Stimulated activated CD8-positive, alpha-beta memory T cell treated with anti-CD3 and anti-CD28 coated beads, Interleukin-7, amount 100 ng/mL, for 24 hours (primary cell): ENCODE measurements around the gene KCNT1.

Experiments used
- DNase-seq: peaks from one replicate; pipeline ENCODE4 v3.0.0-alpha.2; 2020; ENCODE audit warnings: low read depth

Gene KCNT1

DNA sequence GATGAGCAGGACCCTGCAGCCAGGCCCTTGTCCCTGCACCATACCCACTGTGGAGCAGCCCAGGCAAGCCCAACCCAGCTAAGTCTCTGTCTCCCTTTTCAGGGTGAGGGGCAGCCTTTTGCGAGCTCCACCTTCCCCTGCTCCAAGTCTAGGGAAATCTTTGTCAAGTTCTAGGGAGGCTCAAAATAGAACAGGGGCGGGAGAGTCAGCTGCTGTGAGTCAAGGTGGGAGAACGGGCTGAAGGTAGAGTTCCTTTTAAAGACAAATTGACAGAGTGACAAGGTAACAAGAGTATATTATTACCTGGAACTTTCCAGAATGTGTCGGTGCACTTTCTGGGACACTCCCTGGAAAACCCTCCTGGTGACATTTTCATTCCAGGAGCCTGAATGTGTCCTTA, 64.7 kb downstream of the KCNT1 start:
- DNase-seq, result no peak

GRCh38 chr9:135768516-135769218, 66.7 kb downstream of the KCNT1 start:
- no peak for DNase-seq

DNA sequence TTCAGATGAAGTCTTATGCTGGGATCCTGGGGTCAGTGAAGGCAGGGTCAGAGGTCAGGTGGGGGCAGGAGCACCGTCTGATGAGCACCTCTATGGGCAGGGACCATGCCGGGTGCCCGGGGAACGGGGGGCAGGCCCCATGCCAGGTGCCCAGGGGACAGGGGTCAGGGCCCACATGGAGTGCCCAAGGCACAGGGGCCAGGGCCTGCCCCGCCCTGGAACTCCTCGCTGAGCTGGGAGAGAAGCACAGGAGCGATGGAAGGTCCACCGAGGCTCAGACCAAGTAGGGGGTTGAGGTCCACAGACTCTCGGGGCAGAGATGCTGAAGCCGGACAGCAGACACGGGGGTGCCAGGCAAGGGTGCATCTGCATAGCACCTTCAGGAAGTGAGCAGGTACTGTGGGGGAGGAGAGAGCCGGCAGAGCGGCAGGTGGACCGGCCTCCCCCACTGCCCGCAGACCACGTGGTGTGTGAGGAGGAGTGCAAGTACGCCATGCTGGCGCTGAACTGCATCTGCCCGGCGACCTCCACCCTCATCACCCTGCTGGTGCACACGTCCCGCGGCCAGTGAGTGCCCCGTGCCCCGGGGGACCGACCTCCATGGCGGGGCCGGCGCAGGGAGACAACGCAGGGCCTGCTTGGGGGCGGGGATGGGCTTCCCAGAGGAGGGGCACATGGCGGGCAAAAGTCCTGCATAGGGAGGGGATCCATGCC, 67.7 kb downstream of the KCNT1 start:
- DNase-seq, result no peak

DNA sequence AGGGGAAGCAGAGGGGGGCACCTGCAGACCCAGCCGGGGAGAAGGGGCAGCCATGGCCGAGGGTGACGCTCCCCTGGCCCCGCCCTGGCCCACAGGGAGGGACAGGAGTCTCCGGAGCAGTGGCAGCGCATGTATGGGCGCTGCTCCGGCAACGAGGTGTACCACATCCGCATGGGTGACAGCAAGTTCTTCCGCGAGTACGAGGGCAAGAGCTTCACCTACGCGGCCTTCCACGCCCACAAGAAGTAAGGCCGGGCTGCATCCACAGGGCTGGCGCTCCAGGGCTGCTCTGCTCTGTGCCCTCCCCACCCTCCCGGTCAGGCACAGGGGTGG, 68.2 kb downstream of the KCNT1 start:
- DNase-seq, result no peak

DNA sequence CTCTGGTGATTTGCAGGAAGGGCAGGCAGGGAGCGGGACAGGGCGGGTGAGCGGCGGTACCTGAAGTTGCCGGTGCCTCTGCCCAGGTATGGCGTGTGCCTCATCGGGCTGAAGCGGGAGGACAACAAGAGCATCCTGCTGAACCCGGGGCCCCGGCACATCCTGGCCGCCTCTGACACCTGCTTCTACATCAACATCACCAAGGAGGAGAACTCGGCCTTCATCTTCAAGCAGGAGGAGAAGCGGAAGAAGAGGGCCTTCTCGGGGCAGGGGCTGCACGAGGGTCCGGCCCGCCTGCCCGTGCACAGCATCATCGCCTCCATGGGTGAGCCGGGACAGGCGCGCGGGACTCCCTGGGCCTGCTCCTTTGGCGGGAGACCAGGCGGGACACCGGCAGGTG, 68.8 kb downstream of the KCNT1 start:
- no peak for DNase-seq

DNA sequence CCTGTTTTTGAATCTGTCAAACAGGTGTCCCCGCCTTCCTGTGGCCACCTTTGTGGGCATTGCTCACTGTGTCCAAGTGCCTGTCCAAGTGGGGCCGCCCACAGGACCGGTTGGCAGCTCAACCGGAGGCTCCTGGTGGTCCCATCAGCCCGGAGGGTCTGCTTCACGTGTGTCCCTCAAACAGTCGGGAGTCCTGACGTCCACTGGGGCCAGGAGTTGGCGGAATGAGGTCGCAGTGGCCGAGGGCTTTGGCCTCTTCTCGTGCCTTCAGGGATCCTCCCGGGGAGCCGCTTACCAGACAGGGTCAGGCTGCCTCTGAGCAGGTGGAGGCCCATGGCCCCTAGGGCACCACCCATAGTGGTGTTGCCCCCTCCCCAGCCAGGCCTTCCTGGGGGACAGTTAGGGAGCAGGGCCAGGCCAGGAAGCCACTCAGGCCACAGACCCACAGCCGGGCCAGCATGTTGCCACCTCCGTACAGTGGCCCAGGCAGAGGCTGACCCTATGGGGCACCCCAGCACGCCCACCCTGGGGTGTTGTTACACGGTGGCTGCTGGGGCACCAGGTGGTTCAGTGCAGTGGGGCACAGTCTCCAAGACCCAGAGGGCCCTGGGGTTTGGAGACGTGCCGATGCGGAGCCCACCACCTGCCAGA, 69.5 kb downstream of the KCNT1 start:
- DNase-seq, result no peak

DNA sequence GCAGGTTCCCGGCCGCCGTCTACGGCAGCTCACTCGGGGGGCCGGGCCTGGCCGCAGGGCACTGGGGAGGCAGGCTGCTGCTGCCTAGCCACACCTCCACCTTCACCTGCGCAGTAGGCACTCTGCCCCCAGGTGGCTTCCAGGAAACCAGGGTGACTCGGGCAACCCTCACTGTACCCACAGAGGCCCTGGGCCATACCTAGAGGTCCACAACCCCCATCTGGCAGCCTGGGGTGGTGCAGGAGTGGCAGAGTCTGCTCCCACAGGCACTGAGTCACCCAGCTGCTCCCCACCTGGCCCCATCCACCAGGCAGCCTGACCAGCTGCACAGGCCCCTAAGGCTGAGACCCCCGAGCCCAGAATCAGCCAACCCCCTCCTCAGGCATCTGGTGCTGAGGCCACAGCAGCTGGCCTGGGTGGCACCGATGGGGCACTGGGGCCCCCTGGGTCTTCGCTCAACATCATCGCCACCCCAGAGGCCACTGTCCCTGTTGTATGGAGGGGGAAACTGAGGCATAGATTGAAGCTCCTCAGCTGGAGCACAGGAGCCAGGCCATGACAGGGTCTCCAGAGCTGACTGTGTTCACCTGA, 70.2 kb downstream of the KCNT1 start:
- no peak for DNase-seq

GRCh38 chr9:135772702-135773493, 70.9 kb downstream of the KCNT1 start:
- DNase-seq, result no peak

GRCh38 chr9:135773530-135774238, 71.7 kb downstream of the KCNT1 start:
- DNase-seq, result no peak

GRCh38 chr9:135774239-135774747, 72.3 kb downstream of the KCNT1 start:
- DNase-seq, result no peak

- no peak for DNase-seq
Measured at GRCh38 chr9:135774794-135775525, 73.0 kb downstream of the KCNT1 start.

DNA sequence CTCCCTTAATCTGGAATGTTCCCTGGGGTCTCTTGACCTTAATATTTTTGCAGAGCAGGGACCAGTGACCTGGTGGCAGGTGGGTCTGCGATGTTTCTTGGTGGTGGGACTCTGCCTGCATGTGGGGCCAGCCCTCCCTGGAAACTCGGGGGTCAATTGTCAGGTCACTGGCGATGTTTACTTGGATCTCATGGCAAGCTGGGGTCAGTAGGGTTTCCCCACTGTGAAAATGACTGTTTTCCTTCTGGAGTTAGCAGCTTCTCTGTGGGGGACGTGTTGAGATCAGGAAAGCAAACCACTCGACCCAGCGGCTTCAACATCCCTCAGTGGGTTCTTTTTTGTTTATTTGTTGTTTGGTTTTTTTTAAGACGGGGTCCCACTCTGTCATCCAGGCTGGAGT, 73.9 kb downstream of the KCNT1 start:
- DNase-seq, result no peak

DNA sequence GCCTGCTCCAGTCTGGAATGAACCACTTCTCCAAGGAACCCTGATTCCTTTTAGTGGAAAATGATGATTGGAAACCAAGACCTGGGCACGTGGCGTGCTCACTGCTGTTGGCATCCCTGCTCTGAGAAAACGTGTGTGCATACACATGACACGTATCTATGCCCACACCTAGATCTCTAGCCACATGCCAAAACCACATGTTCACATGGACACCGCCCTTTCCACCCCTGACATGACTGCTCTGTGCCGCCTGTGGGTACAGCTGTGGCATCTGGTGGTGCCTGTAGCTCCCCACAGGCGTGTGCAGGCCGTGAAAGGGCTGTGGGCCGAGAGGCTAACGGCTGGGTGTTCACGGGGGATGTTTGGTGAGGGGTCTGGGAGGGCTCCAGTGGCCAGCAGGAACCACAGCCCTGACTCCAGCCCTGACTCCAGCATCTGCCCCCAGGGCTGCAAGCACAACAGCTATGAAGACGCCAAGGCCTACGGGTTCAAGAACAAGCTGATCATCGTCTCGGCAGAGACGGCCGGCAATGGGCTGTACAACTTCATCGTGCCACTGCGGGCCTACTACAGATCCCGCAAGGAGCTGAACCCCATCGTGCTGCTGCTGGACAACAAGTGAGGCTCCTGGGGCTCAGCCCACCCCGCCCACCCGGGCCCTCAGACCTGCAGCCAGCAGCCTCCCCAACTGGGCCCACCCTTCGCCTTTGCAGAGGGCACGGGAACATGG, 75.1 kb downstream of the KCNT1 start:
- no peak for DNase-seq

DNA sequence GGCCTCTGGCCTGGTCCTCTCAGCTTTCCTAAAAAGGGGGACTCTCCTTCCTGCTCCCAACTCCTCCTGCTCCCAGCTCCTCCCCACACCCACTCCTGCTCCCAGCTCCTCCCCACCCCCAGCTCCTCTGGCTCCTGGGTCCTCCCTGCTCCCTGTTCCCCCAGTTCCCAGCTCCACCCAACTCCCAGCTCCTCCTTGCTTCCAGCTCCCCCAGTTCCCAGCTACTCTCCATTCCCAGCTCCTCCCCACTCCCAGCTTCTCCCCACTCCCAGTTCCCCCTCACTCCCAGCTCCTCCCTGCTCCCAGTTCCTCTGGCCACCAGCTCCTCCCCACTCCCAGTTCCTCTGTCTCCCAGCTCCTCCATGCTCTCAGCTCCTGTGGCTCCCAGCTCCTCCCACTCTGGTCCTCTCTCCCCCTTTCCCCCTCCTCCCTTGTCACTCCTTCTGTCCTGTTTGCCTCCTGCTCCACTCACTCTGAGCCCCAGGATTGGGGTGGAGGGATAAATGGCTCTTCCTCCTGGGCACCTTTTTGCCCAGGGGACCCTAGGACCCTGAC, 75.7 kb downstream of the KCNT1 start:
- DNase-seq, result no peak

GRCh38 chr9:135778421-135778820, 76.4 kb downstream of the KCNT1 start:
- DNase-seq, result no peak

DNA sequence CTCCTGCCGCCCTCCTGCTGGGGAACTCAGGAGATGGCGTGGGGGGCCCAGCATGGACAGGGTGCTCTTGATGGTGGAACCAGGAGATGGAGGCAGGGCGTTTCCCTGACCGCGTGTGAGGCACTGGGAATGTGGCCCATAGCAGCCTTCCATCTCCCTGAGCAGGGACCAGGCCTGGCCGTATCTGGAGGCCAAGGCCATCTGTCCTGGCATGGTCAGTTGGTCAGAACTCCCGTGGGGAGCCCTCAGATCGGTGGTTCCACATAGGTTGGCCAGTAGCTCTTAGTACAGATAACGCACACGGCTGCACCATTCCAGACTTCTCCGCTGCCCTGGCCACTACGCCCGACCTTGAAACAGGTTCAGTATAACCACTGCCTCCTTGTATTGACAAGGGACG, 77.6 kb downstream of the KCNT1 start:
- no peak for DNase-seq

DNA sequence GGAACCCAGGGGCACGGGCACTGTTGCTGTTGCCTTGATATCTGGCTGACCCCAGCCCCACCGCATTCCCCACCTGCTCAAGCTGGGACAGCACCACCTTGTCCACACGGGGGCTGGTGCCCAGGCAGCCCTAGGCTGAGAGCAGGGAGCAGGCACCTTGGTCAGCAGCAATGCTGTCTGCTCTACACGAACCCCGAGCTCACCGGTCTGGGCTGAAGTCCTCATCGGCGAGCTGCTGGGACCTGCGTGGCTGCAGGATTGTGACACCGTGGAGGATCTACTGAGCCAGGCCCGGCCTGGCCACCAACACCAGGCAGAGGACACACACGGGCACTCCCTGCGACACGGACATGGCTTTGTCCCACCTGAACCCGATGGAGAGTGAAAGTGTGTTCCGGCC, 78.1 kb downstream of the KCNT1 start:
- no peak for DNase-seq

DNA sequence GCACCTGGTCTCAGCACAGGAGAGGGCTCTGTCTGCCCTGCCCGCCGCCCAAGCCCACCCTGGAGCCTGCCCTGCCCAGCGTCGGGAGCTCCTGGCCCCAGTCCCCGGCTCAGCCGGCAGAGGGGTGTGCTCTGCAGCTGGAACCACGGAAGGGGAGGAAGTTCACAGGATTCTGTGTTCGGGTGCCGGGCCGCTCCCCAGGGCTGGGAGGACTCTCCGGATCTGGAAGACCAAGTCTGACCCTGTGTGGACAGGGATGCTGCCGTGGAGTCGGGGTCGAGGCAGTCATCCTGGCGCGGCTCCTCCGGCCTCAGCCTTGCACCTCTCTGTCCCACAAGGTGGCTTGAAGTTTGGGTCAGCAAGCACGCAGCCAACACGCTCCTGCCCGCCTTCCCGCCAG, 78.6 kb downstream of the KCNT1 start:
- DNase-seq, result no peak

GRCh38 chr9:135782946-135783345, 81.0 kb downstream of the KCNT1 start:
- DNase-seq, result no peak
